RWPE2 (cell line): Measurements from ENCODE around the gene ATP6V1B1.
"Not testable (repeated sequence)": the region's sequence is repeated elsewhere in the genome, so short reads cannot be mapped to it uniquely, and the experiment has no call there.

Experiments used
- ATAC-seq: fragments of 200-7000 bp; cut with Tn5 transposase; 3 replicates; pipeline ENCODE4 v1.9.1; 2021; ENCODE audit warnings: low read depth
- DNase-seq: peaks from one replicate; pipeline ENCODE4 v3.0.0-alpha.2; 2020; ENCODE audit warnings: low spot score
- H3K27ac ChIP-seq: fragments of 450-650 bp; 2 replicates; pipeline ENCODE4 v1.5.1; 2017; ENCODE audit warnings: mild to moderate bottlenecking; ENCODE audit not compliant: poor library complexity, severe bottlenecking
- H3K27me3 ChIP-seq: fragments of 250-450 bp; sonication (Bioruptor Pico); 2 replicates; pipeline ENCODE4 v1.5.1; 2021; ENCODE audit warnings: mild to moderate bottlenecking, moderate library complexity; ENCODE audit not compliant: insufficient read depth, poor library complexity, severe bottlenecking
- H3K36me3 ChIP-seq: fragments of 250-450 bp; sonication (Bioruptor Pico); 2 replicates; pipeline ENCODE4 v1.5.1; 2020; ENCODE audit warnings: low read depth, mild to moderate bottlenecking, moderate library complexity
- H3K4me1 ChIP-seq: fragments of 250-450 bp; sonication (Bioruptor Pico); 2 replicates; pipeline ENCODE4 v1.5.1; 2021; ENCODE audit warnings: mild to moderate bottlenecking, moderate library complexity; ENCODE audit not compliant: insufficient read depth, poor library complexity, severe bottlenecking
- H3K4me3 ChIP-seq: fragments of 250-450 bp; sonication (Bioruptor Pico); 2 replicates; pipeline ENCODE4 v1.5.1; 2021; ENCODE audit warnings: mild to moderate bottlenecking, moderate library complexity; ENCODE audit not compliant: severe bottlenecking
- H3K9me3 ChIP-seq: fragments of 250-450 bp; sonication (Bioruptor Pico); 2 replicates; pipeline ENCODE4 v1.5.1; 2021; ENCODE audit warnings: mild to moderate bottlenecking, moderate library complexity; ENCODE audit not compliant: severe bottlenecking
- CTCF ChIP-seq: fragments of 450-650 bp; IDR thresholded peaks from one replicate; pipeline ENCODE4 v1.5.1; 2017; ENCODE audit warnings: mild to moderate bottlenecking, moderate library complexity; ENCODE audit not compliant: poor library complexity, severe bottlenecking

Gene ATP6V1B1

GRCh38 chr2:71006323-71006722 lies 70.6 kb downstream of the ATP6V1B1 start:
- ATAC-seq (no peak), DNase-seq (no peak)
- H3K27ac ChIP-seq, result no peak overlapping the region
- TF ChIP-seq CTCF, result no peak
- H3K27me3 ChIP-seq, result no peaks in the 10 kb centered on the region
- H3K36me3 ChIP-seq, result no peaks in the 10 kb centered on the region
- H3K4me1 ChIP-seq, result no peaks in the 10 kb centered on the region
- H3K9me3 ChIP-seq, result no peaks in the 10 kb centered on the region
- H3K4me3 ChIP-seq, result no peak overlapping the region

- TF ChIP-seq CTCF, result no peak
- H3K9me3 ChIP-seq, result no peaks in the 10 kb centered on the region
- DNase-seq (no peak), ATAC-seq (no peak)
- H3K27me3 ChIP-seq, result peaks cover 2% of the 10 kb centered on the region
- no peak overlapping the region for H3K4me3 ChIP-seq
- H3K27ac ChIP-seq, result no peak overlapping the region
- H3K4me1 ChIP-seq, result no peaks in the 10 kb centered on the region
- no peaks in the 10 kb centered on the region for H3K36me3 ChIP-seq
These were observed 71.5 kb downstream of the ATP6V1B1 start for GRCh38 chr2:71006955-71007799.

GRCh38 chr2:71008342-71008741 lies 72.6 kb downstream of the ATP6V1B1 start:
- no peak overlapping the region for H3K27ac ChIP-seq
- TF ChIP-seq CTCF, result no peak
- ATAC-seq (no peak), DNase-seq (no peak)
- peaks cover 4% of the 10 kb centered on the region for H3K27me3 ChIP-seq
- H3K4me3 ChIP-seq, result no peak overlapping the region
- no peaks in the 10 kb centered on the region for H3K9me3 ChIP-seq
- H3K4me1 ChIP-seq, result no peaks in the 10 kb centered on the region
- no peaks in the 10 kb centered on the region for H3K36me3 ChIP-seq

- not testable (repeated sequence) for DNase-seq, H3K9me3 ChIP-seq, H3K27me3 ChIP-seq, H3K4me3 ChIP-seq, H3K27ac ChIP-seq, H3K36me3 ChIP-seq, ATAC-seq, H3K4me1 ChIP-seq
These were observed 76.1 kb downstream of the ATP6V1B1 start for GRCh38 chr2:71011786-71012185.
